ENCODE results near the gene PKP3. TPM values are rescaled to one million over a fixed set of nuclear protein-coding genes. Genes with fewer than 3 reads are reported as not detected.
A peak's percentile ranks its signal among the peaks of the same experiment; 100 is the strongest.
"Not testable (repeated sequence)": the region's sequence is repeated elsewhere in the genome, so short reads cannot be mapped to it uniquely, and the experiment has no call there.

Gene PKP3
- total RNA-seq = 1 to 10 TPM in 2 of 4 donors, under 1 TPM in 1, not detected in 1; 0.46 to 5.1 (median 1.5) TPM

DNA sequence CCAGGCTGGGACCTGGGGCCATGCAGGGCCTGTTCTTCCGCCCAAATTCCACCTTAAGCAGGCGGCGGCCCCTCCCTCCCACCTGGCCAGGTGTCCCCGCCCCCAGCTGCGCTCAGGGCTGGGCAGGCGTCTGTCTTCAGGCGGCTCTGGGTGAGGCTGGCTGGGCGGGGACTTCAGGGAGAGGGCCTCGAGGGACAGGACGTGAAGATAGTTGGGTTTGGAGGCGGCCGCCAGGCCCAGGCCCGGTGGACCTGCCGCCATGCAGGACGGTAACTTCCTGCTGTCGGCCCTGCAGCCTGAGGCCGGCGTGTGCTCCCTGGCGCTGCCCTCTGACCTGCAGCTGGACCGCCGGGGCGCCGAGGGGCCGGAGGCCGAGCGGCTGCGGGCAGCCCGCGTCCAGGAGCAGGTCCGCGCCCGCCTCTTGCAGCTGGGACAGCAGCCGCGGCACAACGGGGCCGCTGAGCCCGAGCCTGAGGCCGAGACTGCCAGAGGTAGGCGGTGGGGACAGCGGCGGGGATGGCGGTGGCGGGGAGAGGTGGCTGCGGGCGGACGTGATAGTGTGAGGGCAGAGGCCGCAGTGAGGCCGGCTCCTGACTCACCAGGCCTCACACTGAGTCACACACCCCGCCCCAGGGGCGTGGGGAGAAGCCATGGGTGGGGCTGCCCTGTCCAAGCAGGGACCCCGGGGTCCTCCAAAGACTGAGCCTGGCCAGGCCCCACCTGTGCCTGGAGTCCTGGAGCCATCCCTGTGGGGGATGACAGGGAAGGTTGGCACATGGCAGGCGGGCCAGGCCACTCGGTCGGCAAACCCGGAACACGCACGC, at the start of gene PKP3:
PKP3 (plus strand) TSS at position 176 of the 824 bp plus-strand sequence; CDS start at position 260, 84 bp downstream.
- Histone ChIP-seq H3K4me3 (no peak within 1 kb of the TSS), H3K36me3 (no peaks in the 10 kb centered on the region), H3K9me3 (no peaks in the 10 kb centered on the region), H3K4me1 (peaks cover 0 to 8% of the 10 kb centered on the region in 2 donors), H3K27ac (no peak within 1 kb of the TSS), H3K27me3 (peaks cover 0 to 4% of the 10 kb centered on the region in 2 donors)
- intact Hi-C loops (cut with DNase I; ENCODE audit: low total_unique reads) = no loop called here
- no peak for DNase-seq
- TF ChIP-seq POLR2A (IDR thresholded peaks at IDR 0.05) = no peak
- no peak for TF ChIP-seq CTCF (IDR thresholded peaks at IDR 0.05)

DNA sequence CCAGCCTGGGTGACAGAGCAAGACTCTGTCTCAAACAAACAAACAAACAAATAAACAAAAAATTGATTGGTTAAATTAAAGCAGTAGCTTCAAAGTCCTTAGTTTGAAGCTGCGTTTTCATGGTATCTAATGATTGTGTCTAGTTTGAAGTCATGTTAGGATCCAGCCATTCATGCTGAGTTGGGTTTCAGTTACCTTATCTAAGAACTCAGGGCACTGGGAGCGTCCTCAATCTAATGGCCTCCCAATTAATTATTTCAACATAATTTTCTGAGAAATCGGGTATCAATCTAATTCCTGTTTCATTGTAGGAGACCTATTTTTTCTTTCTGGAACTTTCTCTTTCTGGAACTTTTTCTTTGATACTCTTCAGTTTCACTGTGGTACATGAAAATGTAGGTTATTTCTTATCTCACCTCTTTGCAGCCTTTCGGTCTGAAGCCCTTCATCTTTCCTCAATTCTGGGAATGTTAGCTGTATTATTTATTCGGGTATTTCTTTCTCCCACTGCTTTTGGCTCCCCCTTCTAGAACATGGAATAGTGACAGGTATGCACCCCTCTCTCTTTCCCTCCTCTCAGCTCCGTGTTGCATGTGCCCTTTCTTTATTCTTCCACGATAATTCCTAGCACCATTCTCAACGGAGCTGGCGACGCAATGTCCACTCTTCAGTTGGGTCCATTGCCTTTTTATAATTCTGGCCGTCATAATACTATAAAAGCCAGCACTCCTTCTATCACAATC, 49.0 kb upstream of the PKP3 start:
- DNase-seq = no peak
- Histone ChIP-seq H3K36me3 (no peaks in the 10 kb centered on the region), H3K27ac (no peak overlapping the region), H3K9me3 (no peaks in the 10 kb centered on the region), H3K27me3 (no peaks in the 10 kb centered on the region), H3K4me1 (no peaks in the 10 kb centered on the region), H3K4me3 (no peak overlapping the region)
- intact Hi-C loops (cut with DNase I; ENCODE audit: low total_unique reads) = no loop called here
- TF ChIP-seq CTCF (IDR thresholded peaks at IDR 0.05) = no peak
- TF ChIP-seq POLR2A (IDR thresholded peaks at IDR 0.05) = no peak

DNA sequence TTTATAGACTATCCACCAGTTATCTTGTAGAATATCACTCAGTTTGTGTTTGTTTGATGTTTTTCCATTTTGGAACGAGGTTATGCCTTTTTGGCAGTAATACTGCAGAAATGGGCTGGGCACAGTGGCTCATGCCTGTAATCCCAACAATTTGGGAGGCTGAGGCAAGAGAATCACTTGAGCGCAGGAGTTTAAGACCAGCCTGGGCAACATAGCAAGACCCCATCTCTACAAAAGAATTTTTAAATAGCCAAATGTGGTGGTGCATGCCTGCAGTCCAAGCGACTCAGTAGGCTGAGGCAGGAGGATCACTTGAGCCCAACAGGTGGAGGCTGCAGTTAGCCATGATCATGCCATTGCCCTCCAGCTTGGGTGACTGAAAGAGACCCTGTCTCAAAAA, 47.5 kb upstream of the PKP3 start:
- intact Hi-C loops (cut with DNase I; ENCODE audit: low total_unique reads) = no loop called here
- Histone ChIP-seq H3K36me3 (no peaks in the 10 kb centered on the region), H3K27ac (no peak overlapping the region), H3K4me3 (no peak overlapping the region), H3K9me3 (no peaks in the 10 kb centered on the region), H3K27me3 (no peaks in the 10 kb centered on the region), H3K4me1 (no peaks in the 10 kb centered on the region)
- no peak for DNase-seq
- TF ChIP-seq POLR2A (IDR thresholded peaks at IDR 0.05) (no peak), CTCF (IDR thresholded peaks at IDR 0.05) (no peak)

DNA sequence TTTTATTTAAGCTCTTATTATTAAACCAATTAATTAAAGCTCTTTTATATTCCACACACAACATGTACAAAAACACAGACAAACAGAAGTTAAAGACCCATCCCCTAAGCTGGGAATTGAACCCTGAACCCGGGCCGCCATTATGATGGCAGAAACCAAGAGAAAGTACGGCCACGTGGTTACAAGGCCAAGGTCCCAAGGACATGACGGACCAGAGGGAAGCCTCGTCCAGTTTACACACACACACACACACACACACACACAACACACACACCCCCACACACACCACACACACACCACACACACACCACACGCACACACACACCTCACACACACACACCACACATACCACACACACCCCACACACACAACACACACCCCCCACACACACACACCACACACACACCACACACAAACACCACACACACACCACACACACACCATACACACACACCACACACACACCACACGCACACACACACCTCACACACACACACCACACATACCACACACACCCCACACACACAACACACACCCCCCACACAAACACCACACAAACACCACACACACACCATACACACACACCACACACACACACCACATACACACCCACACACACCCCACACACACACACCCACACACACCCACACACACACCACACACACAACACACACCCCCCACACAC, 44.6 kb upstream of the PKP3 start:
- peak in 1 of 2 donors; percentile 11 for DNase-seq
- intact Hi-C loops (cut with DNase I; ENCODE audit: low total_unique reads); H3K9me3 ChIP-seq; H3K27ac ChIP-seq; H3K27me3 ChIP-seq; H3K36me3 ChIP-seq; H3K4me3 ChIP-seq: not testable (repeated sequence)
- H3K4me1 ChIP-seq = peaks cover 5 to 11% of the 10 kb centered on the region in 2 donors

DNA sequence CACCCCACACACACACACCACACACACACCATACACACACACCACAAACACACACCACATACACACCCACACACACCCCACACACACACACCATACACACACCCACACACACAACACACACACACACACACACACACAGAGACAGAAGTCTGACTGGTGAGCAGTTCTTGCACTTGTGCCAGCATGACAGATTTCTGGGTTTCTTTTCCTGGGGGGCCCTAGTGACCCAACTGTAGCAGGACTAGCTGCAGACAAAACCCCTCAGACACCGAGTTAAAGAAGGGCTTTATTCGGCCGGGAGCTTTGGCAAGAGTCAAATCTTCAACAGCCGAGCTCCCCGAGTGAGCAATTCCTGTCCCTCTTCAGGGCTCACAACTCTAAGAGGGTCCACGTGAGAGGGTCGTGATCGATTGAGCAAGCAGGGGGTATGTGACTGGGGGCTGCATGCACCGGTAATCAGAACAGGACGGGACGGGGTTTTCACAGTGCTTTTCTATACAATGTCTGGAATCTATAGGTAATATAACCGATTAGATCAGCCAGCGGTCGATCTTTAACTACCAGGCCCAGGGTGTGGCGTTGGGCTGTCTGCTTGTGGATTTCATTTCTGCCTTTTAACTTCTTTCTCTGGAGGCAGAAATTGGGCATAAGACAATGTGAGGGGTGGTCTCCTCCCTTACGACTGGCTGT, 43.8 kb upstream of the PKP3 start:
- peaks cover 5 to 11% of the 10 kb centered on the region in 2 donors for H3K4me1 ChIP-seq
- H3K4me3 ChIP-seq; intact Hi-C loops (cut with DNase I; ENCODE audit: low total_unique reads); H3K27me3 ChIP-seq; H3K9me3 ChIP-seq; H3K36me3 ChIP-seq; H3K27ac ChIP-seq: not testable (repeated sequence)
- peak in 1 of 2 donors; percentile 8 for DNase-seq
